ENCODE measurements around the gene WWTR1. TPM values are rescaled to one million over a fixed set of nuclear protein-coding genes. Genes with fewer than 3 reads are reported as not detected.

WWTR1 gene
- total and polyA plus RNA-seq, 2 donors from 2014 or later = 23.3 to 117 TPM

- Histone ChIP-seq H3K27ac (ENCODE audit: low read depth in 2 of 2, low read length in 2 of 2) (no peak overlapping the region), H3K4me1 (ENCODE audit: control insufficient read depth in 2 of 3, insufficient read depth in 2 of 3, low read depth in 1 of 3, low read length in 3 of 3) (peaks cover 0 to 7% (median 7%) of the 10 kb centered on the region in 3 donors), H3K4me3 (ENCODE audit: low read length in 3 of 3) (no peak overlapping the region), H3K9ac (ENCODE audit: low read length in 3 of 3) (no peak overlapping the region), H3K27me3 (ENCODE audit: control insufficient read depth, insufficient read depth, low read length) (no peaks in the 10 kb centered on the region), H3K9me3 (ENCODE audit: control insufficient read depth in 2 of 3, insufficient read depth in 1 of 3, low read length in 3 of 3) (no peaks in the 10 kb centered on the region), H3K36me3 (ENCODE audit: control insufficient read depth in 2 of 3, insufficient read depth in 3 of 3, low read length in 3 of 3) (peaks cover 3 to 18% (median 15%) of the 10 kb centered on the region in 3 donors)
- no peak for DNase-seq
- intact Hi-C loops (cut with DNase I) = no loop called here
- no peak for FAIRE-seq
- no peak for TF ChIP-seq CTCF (IDR thresholded peaks at IDR 0.05; ENCODE audit: borderline replicate concordance, extremely low read depth, insufficient read depth)
Observed at GRCh38 chr3:149529099-149529498, 128.7 kb downstream of the WWTR1 start.

GRCh38 chr3:149528340-149528650 lies 129.5 kb downstream of the WWTR1 start:
- no peak overlapping the region for H3K4me3 ChIP-seq (ENCODE audit: low read length in 3 of 3)
- H3K9ac ChIP-seq (ENCODE audit: low read length in 3 of 3) = no peak overlapping the region

DNA sequence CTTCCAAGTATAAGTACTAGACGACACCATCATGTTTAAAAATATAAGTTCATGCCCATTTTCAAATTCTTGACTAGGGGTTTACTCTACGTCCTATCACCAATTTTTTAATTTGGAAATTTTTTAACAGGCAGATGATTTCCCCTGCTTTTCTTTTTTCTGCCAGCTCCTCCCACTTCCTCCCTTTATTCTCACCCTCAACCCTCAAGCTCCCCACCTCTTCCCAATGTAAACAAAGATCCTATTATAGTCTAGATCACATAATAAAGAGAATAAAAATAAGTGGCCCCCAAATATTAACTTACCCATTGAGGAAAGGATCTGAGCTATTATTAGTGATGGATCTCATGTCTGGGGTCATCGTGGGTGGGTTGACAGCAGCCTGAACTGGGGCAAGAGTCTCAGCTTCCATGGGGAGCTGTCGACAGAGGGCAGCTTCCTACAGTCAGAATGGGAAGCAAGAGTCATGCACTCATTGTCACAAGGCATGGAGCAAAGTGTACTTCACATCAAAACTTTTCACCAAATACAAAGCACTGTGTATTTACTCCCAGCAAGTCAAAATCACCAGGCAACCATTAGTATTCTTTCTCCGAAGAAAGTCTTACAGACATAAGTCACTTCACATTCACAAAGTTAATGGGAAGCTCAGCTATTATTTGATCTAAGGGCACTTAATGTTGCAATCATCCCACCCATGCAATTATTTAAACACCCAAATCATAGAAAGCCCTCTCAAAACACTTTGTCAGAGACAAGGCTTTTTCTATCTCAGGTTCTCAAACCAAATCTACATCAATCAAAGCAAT lies 130.1 kb downstream of the WWTR1 start:
- Histone ChIP-seq H3K27ac (ENCODE audit: low read depth in 2 of 2, low read length in 2 of 2) (peak overlapping the region; percentile 48 to 66), H3K4me3 (ENCODE audit: low read length in 3 of 3) (no peak overlapping the region), H3K36me3 (ENCODE audit: control insufficient read depth in 2 of 3, insufficient read depth in 3 of 3, low read length in 3 of 3) (peaks cover 5 to 24% (median 20%) of the 10 kb centered on the region in 3 donors), H3K27me3 (ENCODE audit: control insufficient read depth, insufficient read depth, low read length) (no peaks in the 10 kb centered on the region), H3K9me3 (ENCODE audit: control insufficient read depth in 2 of 3, insufficient read depth in 1 of 3, low read length in 3 of 3) (no peaks in the 10 kb centered on the region), H3K9ac (ENCODE audit: low read length in 3 of 3) (no peak overlapping the region), H3K4me1 (ENCODE audit: control insufficient read depth in 2 of 3, insufficient read depth in 2 of 3, low read depth in 1 of 3, low read length in 3 of 3) (peaks cover 0 to 7% (median 5%) of the 10 kb centered on the region in 3 donors)
- TF ChIP-seq CTCF (IDR thresholded peaks at IDR 0.05; ENCODE audit: borderline replicate concordance, extremely low read depth, insufficient read depth) = peak; percentile 36
- FAIRE-seq (no peak), DNase-seq (peak in 2 of 5 donors; percentile 36 to 68)
- intact Hi-C loops (cut with DNase I) = no loop called here

More at GRCh38 chr3:149528340-149528650, 129.5 kb downstream of the WWTR1 start:
- DNase-seq = peak in 2 of 5 donors; percentile 35 to 60
- intact Hi-C loops (cut with DNase I) = no loop called here
- no peak for FAIRE-seq
- H3K36me3 ChIP-seq (ENCODE audit: control insufficient read depth in 2 of 3, insufficient read depth in 3 of 3, low read length in 3 of 3) = peaks cover 5 to 26% (median 21%) of the 10 kb centered on the region in 3 donors
- peak overlapping the region; percentile 48 to 66 for H3K27ac ChIP-seq (ENCODE audit: low read depth in 2 of 2, low read length in 2 of 2)
- no peaks in the 10 kb centered on the region for H3K27me3 ChIP-seq (ENCODE audit: control insufficient read depth, insufficient read depth, low read length)
- no peak for TF ChIP-seq CTCF (IDR thresholded peaks at IDR 0.05; ENCODE audit: borderline replicate concordance, extremely low read depth, insufficient read depth)
- H3K4me1 ChIP-seq (ENCODE audit: control insufficient read depth in 2 of 3, insufficient read depth in 2 of 3, low read depth in 1 of 3, low read length in 3 of 3) = peaks cover 0 to 7% (median 7%) of the 10 kb centered on the region in 3 donors
- no peaks in the 10 kb centered on the region for H3K9me3 ChIP-seq (ENCODE audit: control insufficient read depth in 2 of 3, insufficient read depth in 1 of 3, low read length in 3 of 3)
